ENCODE data around the gene ZBTB16. TPM values are rescaled to one million over a fixed set of nuclear protein-coding genes. Genes with fewer than 3 reads are reported as not detected.

ZBTB16 gene
- total RNA-seq, 1 donor from 2014 or later = 17.7 TPM

GRCh38 chr11:114090976-114091375 is 31.5 kb downstream of the ZBTB16 start:
- Mint-ChIP-seq H3K27ac (peak overlapping the region; percentile 100), H3K4me1 (peaks cover 78% of the 10 kb centered on the region), H3K4me3 (peak overlapping the region; percentile 79), H3K27me3 (ENCODE audit: insufficient read depth, low read depth) (peaks cover 2% of the 10 kb centered on the region), H3K36me3 (peaks cover 21% of the 10 kb centered on the region), H3K9me3 (peaks cover 2% of the 10 kb centered on the region)
- H2AFZ ChIP-seq (replicated peaks) = no peak overlapping the region
- peak overlapping the region; percentile 78 for H3K4me2 ChIP-seq
- peaks cover 6% of the 10 kb centered on the region for H4K20me1 ChIP-seq (ENCODE audit: low read depth)
- H3F3A ChIP-seq (ENCODE audit: low read depth) = peaks cover 40% of the 10 kb centered on the region
- H3K9me3 ChIP-seq (ENCODE audit: low read depth) = no peaks in the 10 kb centered on the region
- H3K27me3 ChIP-seq = no peaks in the 10 kb centered on the region
- H3K4me1 ChIP-seq = peaks cover 70% of the 10 kb centered on the region
- DNase-seq (ENCODE audit: low spot score) = no peak
- H3K4me3 ChIP-seq = peak overlapping the region; percentile 42
- H3K79me2 ChIP-seq (ENCODE audit: low read depth) = peaks cover 74% of the 10 kb centered on the region
- H3K36me3 ChIP-seq = no peaks in the 10 kb centered on the region
- TF ChIP-seq, protein P1, sequence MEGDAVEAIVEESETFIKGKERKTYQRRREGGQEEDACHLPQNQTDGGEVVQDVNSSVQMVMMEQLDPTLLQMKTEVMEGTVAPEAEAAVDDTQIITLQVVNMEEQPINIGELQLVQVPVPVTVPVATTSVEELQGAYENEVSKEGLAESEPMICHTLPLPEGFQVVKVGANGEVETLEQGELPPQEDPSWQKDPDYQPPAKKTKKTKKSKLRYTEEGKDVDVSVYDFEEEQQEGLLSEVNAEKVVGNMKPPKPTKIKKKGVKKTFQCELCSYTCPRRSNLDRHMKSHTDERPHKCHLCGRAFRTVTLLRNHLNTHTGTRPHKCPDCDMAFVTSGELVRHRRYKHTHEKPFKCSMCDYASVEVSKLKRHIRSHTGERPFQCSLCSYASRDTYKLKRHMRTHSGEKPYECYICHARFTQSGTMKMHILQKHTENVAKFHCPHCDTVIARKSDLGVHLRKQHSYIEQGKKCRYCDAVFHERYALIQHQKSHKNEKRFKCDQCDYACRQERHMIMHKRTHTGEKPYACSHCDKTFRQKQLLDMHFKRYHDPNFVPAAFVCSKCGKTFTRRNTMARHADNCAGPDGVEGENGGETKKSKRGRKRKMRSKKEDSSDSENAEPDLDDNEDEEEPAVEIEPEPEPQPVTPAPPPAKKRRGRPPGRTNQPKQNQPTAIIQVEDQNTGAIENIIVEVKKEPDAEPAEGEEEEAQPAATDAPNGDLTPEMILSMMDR (IDR thresholded peaks at IDR 0.05) = no peak
- no peak for TF ChIP-seq EZH2phosphoT487 (IDR thresholded peaks at IDR 0.05)
- no peak for TF ChIP-seq EZH2 (IDR thresholded peaks at IDR 0.05)
- H3K9ac ChIP-seq = no peak overlapping the region
- peak overlapping the region; percentile 98 for H3K27ac ChIP-seq

DNA sequence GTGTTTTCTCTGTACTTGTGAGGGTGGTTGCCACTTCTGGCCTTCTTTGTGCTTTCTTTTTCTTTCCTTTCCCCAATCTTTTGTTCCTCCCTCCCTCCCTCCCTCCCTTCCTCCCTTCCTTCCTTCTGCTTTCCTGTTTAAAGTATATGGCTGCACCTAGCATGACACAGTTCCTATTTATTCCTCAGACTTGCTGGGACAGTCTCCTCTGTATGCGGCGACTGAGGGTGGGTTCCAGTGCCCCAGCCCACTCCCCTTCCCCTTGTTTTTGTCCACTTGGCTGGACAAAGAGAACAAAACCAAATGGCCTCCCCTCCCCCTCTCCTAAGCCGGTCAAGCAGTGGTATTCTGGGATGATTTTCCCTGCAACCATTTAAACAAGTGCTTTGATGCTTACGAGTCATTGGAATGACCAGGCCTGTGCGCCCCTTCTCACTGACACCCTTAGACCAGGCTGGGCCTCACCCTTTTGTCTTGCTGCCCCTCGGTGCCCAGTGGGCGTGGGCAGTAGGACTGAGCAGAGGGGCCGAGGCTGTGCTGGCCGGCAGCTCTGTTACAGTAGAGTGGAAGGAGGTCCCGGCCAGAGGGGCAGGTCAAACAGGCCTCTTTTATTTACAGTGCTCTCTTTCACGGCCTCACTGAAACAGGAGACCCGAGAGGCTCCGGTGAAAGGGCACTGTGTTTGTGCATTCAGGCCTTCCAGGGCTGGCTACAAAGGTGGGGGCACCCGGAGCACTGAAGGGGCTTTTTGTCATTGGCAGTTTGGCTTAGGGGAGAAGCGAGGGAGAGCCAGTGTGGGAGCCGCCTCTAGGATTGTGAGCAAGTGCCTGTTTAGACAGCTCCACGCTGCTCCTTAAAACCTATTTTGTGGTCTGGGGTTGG is 32.2 kb downstream of the ZBTB16 start:
- TF ChIP-seq, protein P1 (IDR thresholded peaks at IDR 0.05) = no peak
- TF ChIP-seq EZH2 (IDR thresholded peaks at IDR 0.05) (peak; percentile 23), EZH2phosphoT487 (IDR thresholded peaks at IDR 0.05) (no peak)

GRCh38 chr11:114092478-114092877 is 33.0 kb downstream of the ZBTB16 start:
- Mint-ChIP-seq H3K4me3 (peak overlapping the region; percentile 79), H3K4me1 (peaks cover 85% of the 10 kb centered on the region), H3K36me3 (peaks cover 18% of the 10 kb centered on the region), H3K27ac (peak overlapping the region; percentile 100), H3K9me3 (peaks cover 2% of the 10 kb centered on the region), H3K27me3 (ENCODE audit: insufficient read depth, low read depth) (peaks cover 2% of the 10 kb centered on the region)
- H3K4me3 ChIP-seq = peak overlapping the region; percentile 42
- no peaks in the 10 kb centered on the region for H4K20me1 ChIP-seq (ENCODE audit: low read depth)
- peaks cover 69% of the 10 kb centered on the region for H3K79me2 ChIP-seq (ENCODE audit: low read depth)
- peaks cover 68% of the 10 kb centered on the region for H3K4me1 ChIP-seq
- no peaks in the 10 kb centered on the region for H3K36me3 ChIP-seq
- no peaks in the 10 kb centered on the region for H3K27me3 ChIP-seq
- H3K9ac ChIP-seq = no peak overlapping the region
- H2AFZ ChIP-seq (replicated peaks) = no peak overlapping the region
- H3K9me3 ChIP-seq (ENCODE audit: low read depth) = no peaks in the 10 kb centered on the region
- peaks cover 40% of the 10 kb centered on the region for H3F3A ChIP-seq (ENCODE audit: low read depth)
- no peak for DNase-seq (ENCODE audit: low spot score)
- peak overlapping the region; percentile 78 for H3K4me2 ChIP-seq
- H3K27ac ChIP-seq = peak overlapping the region; percentile 98
- TF ChIP-seq EZH2phosphoT487 (IDR thresholded peaks at IDR 0.05) (no peak), EZH2 (IDR thresholded peaks at IDR 0.05) (no peak)
- TF ChIP-seq, protein P1 (IDR thresholded peaks at IDR 0.05) = no peak

More for the DNA sequence above, 32.2 kb downstream of the ZBTB16 start:
- Mint-ChIP-seq H3K36me3 (peaks cover 24% of the 10 kb centered on the region), H3K4me1 (peaks cover 80% of the 10 kb centered on the region), H3K9me3 (peaks cover 2% of the 10 kb centered on the region), H3K4me3 (peak overlapping the region; percentile 79), H3K27me3 (ENCODE audit: insufficient read depth, low read depth) (peaks cover 2% of the 10 kb centered on the region), H3K27ac (peak overlapping the region; percentile 100)
- H3K4me3 ChIP-seq = peak overlapping the region; percentile 42
- H3K9ac ChIP-seq = no peak overlapping the region
- H3K27me3 ChIP-seq = no peaks in the 10 kb centered on the region
- H4K20me1 ChIP-seq (ENCODE audit: low read depth) = peaks cover 5% of the 10 kb centered on the region
- H3K9me3 ChIP-seq (ENCODE audit: low read depth) = no peaks in the 10 kb centered on the region
- peak; percentile 95 for DNase-seq (ENCODE audit: low spot score)
- H3K79me2 ChIP-seq (ENCODE audit: low read depth) = peaks cover 70% of the 10 kb centered on the region
- H3K4me1 ChIP-seq = peaks cover 68% of the 10 kb centered on the region
- H3K27ac ChIP-seq = peak overlapping the region; percentile 98
- H3F3A ChIP-seq (ENCODE audit: low read depth) = peaks cover 40% of the 10 kb centered on the region
- peak overlapping the region; percentile 78 for H3K4me2 ChIP-seq
- H3K36me3 ChIP-seq = no peaks in the 10 kb centered on the region
- no peak overlapping the region for H2AFZ ChIP-seq (replicated peaks)

All from neural progenitor cell (in vitro differentiated cells).